Measurements from ENCODE around the gene PCSK7.

PCSK7 gene

GRCh38 chr11:117160826-117161225 lies 71.0 kb downstream of the PCSK7 start (continued):
- TF ChIP-seq CSRNP3 (CRISPR knock-in tag; IDR thresholded peaks at IDR 0.05): no peak
- TF ChIP-seq ZC3H10 (CRISPR knock-in tag; IDR thresholded peaks at IDR 0.05): no peak

DNA sequence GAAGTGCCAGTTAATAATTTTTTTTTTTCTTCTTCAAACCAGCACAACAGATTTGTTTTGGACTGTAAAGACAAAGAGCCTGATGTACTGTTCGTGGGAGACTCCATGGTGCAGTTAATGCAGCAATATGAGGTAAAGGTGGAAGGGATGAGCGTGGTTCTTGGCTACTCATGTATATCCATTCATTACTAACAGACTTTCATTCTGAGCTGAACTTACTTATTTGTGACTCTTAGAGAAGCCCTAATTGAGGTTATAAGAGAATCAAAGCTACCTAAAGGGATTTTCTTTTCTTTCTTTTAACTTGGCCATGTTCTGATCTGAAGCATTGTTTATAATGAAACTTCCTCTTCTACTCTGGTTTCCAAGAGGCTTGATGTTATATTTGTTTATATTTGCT lies 72.0 kb downstream of the PCSK7 start:
- TF ChIP-seq SNAI2 (CRISPR knock-in tag; IDR thresholded peaks at IDR 0.05) (no peak), ISL1 (CRISPR knock-in tag; IDR thresholded peaks at IDR 0.05) (no peak), TOX (CRISPR knock-in tag; IDR thresholded peaks at IDR 0.05; ENCODE audit: borderline replicate concordance) (no peak), TCF4 (CRISPR knock-in tag; IDR thresholded peaks at IDR 0.05; ENCODE audit: borderline replicate concordance) (no peak), ZNF565 (CRISPR knock-in tag; conservative IDR thresholded peaks at IDR 0.05; ENCODE audit: low read depth) (no peak), BACH2 (CRISPR knock-in tag; IDR thresholded peaks at IDR 0.05; ENCODE audit: borderline replicate concordance) (no peak), PATZ1 (CRISPR knock-in tag; IDR thresholded peaks at IDR 0.05; ENCODE audit: borderline replicate concordance) (no peak), ESRRG (CRISPR knock-in tag; IDR thresholded peaks at IDR 0.05) (no peak), ZFP30 (CRISPR knock-in tag; IDR thresholded peaks at IDR 0.05) (no peak), PPARA (CRISPR knock-in tag; IDR thresholded peaks at IDR 0.05; ENCODE audit: borderline replicate concordance) (no peak), RARB (CRISPR knock-in tag; IDR thresholded peaks at IDR 0.05) (no peak), ZNF70 (CRISPR knock-in tag; IDR thresholded peaks at IDR 0.05) (no peak), POU6F1 (CRISPR knock-in tag; IDR thresholded peaks at IDR 0.05; ENCODE audit: borderline replicate concordance, low read depth) (no peak), ZNF8 (CRISPR knock-in tag; IDR thresholded peaks at IDR 0.05) (no peak), CSDC2 (CRISPR knock-in tag; IDR thresholded peaks at IDR 0.05) (no peak), OSR1 (CRISPR knock-in tag; IDR thresholded peaks at IDR 0.05) (no peak), ZFP3 (CRISPR knock-in tag; IDR thresholded peaks at IDR 0.05) (no peak), ARNTL (CRISPR knock-in tag; IDR thresholded peaks at IDR 0.05; ENCODE audit: borderline replicate concordance, low read depth) (no peak), CSRNP3 (CRISPR knock-in tag; IDR thresholded peaks at IDR 0.05) (no peak)
- TF ChIP-seq, protein P1, sequence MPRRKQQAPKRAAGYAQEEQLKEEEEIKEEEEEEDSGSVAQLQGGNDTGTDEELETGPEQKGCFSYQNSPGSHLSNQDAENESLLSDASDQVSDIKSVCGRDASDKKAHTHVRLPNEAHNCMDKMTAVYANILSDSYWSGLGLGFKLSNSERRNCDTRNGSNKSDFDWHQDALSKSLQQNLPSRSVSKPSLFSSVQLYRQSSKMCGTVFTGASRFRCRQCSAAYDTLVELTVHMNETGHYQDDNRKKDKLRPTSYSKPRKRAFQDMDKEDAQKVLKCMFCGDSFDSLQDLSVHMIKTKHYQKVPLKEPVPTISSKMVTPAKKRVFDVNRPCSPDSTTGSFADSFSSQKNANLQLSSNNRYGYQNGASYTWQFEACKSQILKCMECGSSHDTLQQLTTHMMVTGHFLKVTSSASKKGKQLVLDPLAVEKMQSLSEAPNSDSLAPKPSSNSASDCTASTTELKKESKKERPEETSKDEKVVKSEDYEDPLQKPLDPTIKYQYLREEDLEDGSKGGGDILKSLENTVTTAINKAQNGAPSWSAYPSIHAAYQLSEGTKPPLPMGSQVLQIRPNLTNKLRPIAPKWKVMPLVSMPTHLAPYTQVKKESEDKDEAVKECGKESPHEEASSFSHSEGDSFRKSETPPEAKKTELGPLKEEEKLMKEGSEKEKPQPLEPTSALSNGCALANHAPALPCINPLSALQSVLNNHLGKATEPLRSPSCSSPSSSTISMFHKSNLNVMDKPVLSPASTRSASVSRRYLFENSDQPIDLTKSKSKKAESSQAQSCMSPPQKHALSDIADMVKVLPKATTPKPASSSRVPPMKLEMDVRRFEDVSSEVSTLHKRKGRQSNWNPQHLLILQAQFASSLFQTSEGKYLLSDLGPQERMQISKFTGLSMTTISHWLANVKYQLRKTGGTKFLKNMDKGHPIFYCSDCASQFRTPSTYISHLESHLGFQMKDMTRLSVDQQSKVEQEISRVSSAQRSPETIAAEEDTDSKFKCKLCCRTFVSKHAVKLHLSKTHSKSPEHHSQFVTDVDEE (CRISPR knock-in tag; IDR thresholded peaks at IDR 0.05): no peak
- no peak for ATAC-seq

GRCh38 chr11:117157507-117157906 lies 74.4 kb downstream of the PCSK7 start:
- no peak for ATAC-seq

More at GRCh38 chr11:117157507-117157906, 74.4 kb downstream of the PCSK7 start:
- TF ChIP-seq ZFP30 (CRISPR knock-in tag; IDR thresholded peaks at IDR 0.05) (no peak), ESRRG (CRISPR knock-in tag; IDR thresholded peaks at IDR 0.05) (no peak), RARB (CRISPR knock-in tag; IDR thresholded peaks at IDR 0.05) (no peak), PATZ1 (CRISPR knock-in tag; IDR thresholded peaks at IDR 0.05; ENCODE audit: borderline replicate concordance) (no peak), GLIS3 (CRISPR knock-in tag; IDR thresholded peaks at IDR 0.05) (no peak), BACH2 (CRISPR knock-in tag; IDR thresholded peaks at IDR 0.05; ENCODE audit: borderline replicate concordance) (no peak), ZC3H10 (CRISPR knock-in tag; IDR thresholded peaks at IDR 0.05) (no peak), ZNF565 (CRISPR knock-in tag; conservative IDR thresholded peaks at IDR 0.05; ENCODE audit: low read depth) (no peak), CSRNP3 (CRISPR knock-in tag; IDR thresholded peaks at IDR 0.05) (no peak)

Data from SK-N-SH treated with all-trans-retinoic acid at 6 μM for 48 hours (cell line).